ENCODE data around the gene ITSN1.

- TF ChIP-seq CTCF (IDR thresholded peaks at IDR 0.05) (no peak), POLR2A (IDR thresholded peaks at IDR 0.05) (no peak)
Observed at GRCh38 chr21:33874161-33874560, 231.9 kb downstream of the ITSN1 start.
